Fibroblast of skin of scalp (primary cell): Measurements from ENCODE around the gene B3GNT4. TPM values are rescaled to one million over a fixed set of nuclear protein-coding genes. Genes with fewer than 3 reads are reported as not detected.
"Not testable (repeated sequence)": the region's sequence is repeated elsewhere in the genome, so short reads cannot be mapped to it uniquely, and the experiment has no call there.

Experiments used
- DNase-seq: peaks from one replicate; pipeline ENCODE4 v3.0.0-alpha.2; 2013
- polyA plus RNA-seq, 2 experiments: library from polyadenylated mRNA; unstranded; fragments of 120-200 nt; gene quantifications; one replicate each; pipeline ENCODE4 v1.2.1, GENCODE V29; 2013; ENCODE audit not compliant: insufficient read length in 2 of 2

Gene B3GNT4
- 0.72 TPM for polyA plus RNA-seq (2013, experiment 1 of 2; ENCODE audit: insufficient read length)
- polyA plus RNA-seq (2013, experiment 2 of 2; ENCODE audit: insufficient read length), result 0.62 TPM

GRCh38 chr12:122203301-122204166 is at the start of gene B3GNT4:
B3GNT4 (plus strand) TSS chr12:122203709; CDS start chr12:122204619, 910 bp downstream.
- peak; percentile 45 for DNase-seq

- DNase-seq, result no peak
These were observed 47.8 kb upstream of the B3GNT4 start for GRCh38 chr12:122155705-122156104.

- DNase-seq, result no peak
These were observed 44.7 kb upstream of the B3GNT4 start for GRCh38 chr12:122158700-122159285.

GRCh38 chr12:122159882-122160281 is 43.6 kb upstream of the B3GNT4 start:
- DNase-seq, result no peak

GRCh38 chr12:122160761-122161160 is 42.7 kb upstream of the B3GNT4 start:
- DNase-seq, result no peak

- no peak for DNase-seq
These were observed 41.8 kb upstream of the B3GNT4 start for GRCh38 chr12:122161682-122162081.

- no peak for DNase-seq
These were observed 40.5 kb upstream of the B3GNT4 start for GRCh38 chr12:122162976-122163375.

- DNase-seq, result no peak
These were observed 36.8 kb upstream of the B3GNT4 start for GRCh38 chr12:122166422-122167349.

- no peak for DNase-seq
These were observed 36.1 kb upstream of the B3GNT4 start for GRCh38 chr12:122167356-122167925.

GRCh38 chr12:122168492-122168891 is 35.0 kb upstream of the B3GNT4 start:
- DNase-seq, result no peak

- DNase-seq, result no peak
These were observed 32.1 kb upstream of the B3GNT4 start for GRCh38 chr12:122171399-122171798.

- DNase-seq, result no peak
These were observed 31.1 kb upstream of the B3GNT4 start for GRCh38 chr12:122172262-122172939.

GRCh38 chr12:122174155-122174845 is 29.2 kb upstream of the B3GNT4 start, which contains the start of gene IL31:
IL31 (minus strand) TSS chr12:122174221; CDS start chr12:122174172, 49 bp downstream.
- no peak for DNase-seq

- not testable (repeated sequence) for DNase-seq
These were observed 27.0 kb upstream of the B3GNT4 start for GRCh38 chr12:122176473-122176872.

- DNase-seq, result peak; percentile 18
These were observed 20.5 kb upstream of the B3GNT4 start, which contains the start of gene LRRC43 for GRCh38 chr12:122182887-122183587. LRRC43 (plus strand) TSS chr12:122183123; CDS start chr12:122183145, 22 bp downstream.

GRCh38 chr12:122183588-122183940 is 19.9 kb upstream of the B3GNT4 start:
- DNase-seq, result no peak

GRCh38 chr12:122184517-122184916 is 19.0 kb upstream of the B3GNT4 start:
- DNase-seq, result no peak

GRCh38 chr12:122185079-122185478 is 18.4 kb upstream of the B3GNT4 start:
- no peak for DNase-seq

GRCh38 chr12:122185494-122186082 is 17.9 kb upstream of the B3GNT4 start:
- DNase-seq, result no peak

GRCh38 chr12:122187466-122187865 is 16.0 kb upstream of the B3GNT4 start:
- no peak for DNase-seq
